Glutamatergic neuron (in vitro differentiated cells): ENCODE measurements around the gene POMT1. TPM values are rescaled to one million over a fixed set of nuclear protein-coding genes. Genes with fewer than 3 reads are reported as not detected.
"Not testable (repeated sequence)": the region's sequence is repeated elsewhere in the genome, so short reads cannot be mapped to it uniquely, and the experiment has no call there.

ENCODE experiments used
- DNase-seq: peaks from one replicate; pipeline ENCODE4 v3.0.0; 2022
- H3K27ac Mint-ChIP-seq: one replicate; pipeline ENCODE4 v1.8.0; 2020; ENCODE audit warnings: mild to moderate bottlenecking, mixed read lengths, inconsistent platforms; ENCODE audit not compliant: unreplicated experiment
- H3K27me3 Mint-ChIP-seq: one replicate; pipeline ENCODE4 v1.8.0; 2020; ENCODE audit warnings: mild to moderate bottlenecking, moderate library complexity, mixed read lengths, inconsistent platforms; ENCODE audit not compliant: unreplicated experiment
- H3K36me3 Mint-ChIP-seq: one replicate; pipeline ENCODE4 v1.8.0; 2020; ENCODE audit warnings: mild to moderate bottlenecking, mixed read lengths, inconsistent platforms; ENCODE audit not compliant: unreplicated experiment
- H3K4me1 Mint-ChIP-seq: one replicate; pipeline ENCODE4 v1.8.0; 2020; ENCODE audit warnings: mild to moderate bottlenecking, low read depth, mixed read lengths, inconsistent platforms; ENCODE audit not compliant: unreplicated experiment
- H3K4me3 Mint-ChIP-seq: one replicate; pipeline ENCODE4 v1.8.0; 2020; ENCODE audit warnings: mild to moderate bottlenecking, mixed read lengths, inconsistent platforms; ENCODE audit not compliant: unreplicated experiment
- H3K9me3 Mint-ChIP-seq: one replicate; pipeline ENCODE4 v1.8.0; 2020; ENCODE audit warnings: mild to moderate bottlenecking, moderate library complexity, mixed read lengths, inconsistent platforms; ENCODE audit not compliant: unreplicated experiment
- total RNA-seq: library from RNA; stranded (reverse); fragmentation: NEBNext Ultra II Directional; extraction: Animal tissue kit (Norgen Biotek cat#: 25700); gene quantifications from one replicate; pipeline ENCODE4 v1.2.1, GENCODE V29; 2021; ENCODE audit not compliant: unreplicated experiment
- TF ChIP-seq, protein P1 (sequence below): fragments of 200-600 bp; sonication (generic); IDR thresholded peaks from one replicate; pipeline ENCODE4 v1.5.0; 2021; ENCODE audit not compliant: partially characterized antibody, unreplicated experiment

Gene POMT1
- total RNA-seq, 1 donor from 2014 or later = 108 TPM

DNA sequence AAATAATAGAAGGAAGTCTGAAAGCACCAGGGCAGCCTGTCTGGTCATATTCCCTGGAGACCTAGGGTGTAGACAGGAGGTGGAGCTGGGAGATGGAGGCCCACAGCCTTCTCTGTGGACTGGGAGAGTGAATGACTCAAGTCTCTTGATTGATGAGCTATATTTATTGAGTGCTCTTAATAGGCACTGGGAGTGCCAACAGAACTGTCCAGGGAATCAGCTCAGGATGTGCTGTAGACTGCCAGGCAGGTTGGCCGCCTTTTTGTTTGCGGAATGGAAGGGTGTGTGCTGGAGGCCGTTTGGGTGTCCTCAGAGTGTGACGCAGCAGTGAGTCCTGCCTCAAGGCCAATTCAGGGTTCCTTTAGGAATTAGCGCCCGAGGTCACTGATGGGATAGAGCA, 33.4 kb upstream of the POMT1 start:
- Mint-ChIP-seq H3K36me3 (peaks cover 11% of the 10 kb centered on the region), H3K27ac (peak overlapping the region; percentile 77), H3K27me3 (peaks cover 12% of the 10 kb centered on the region)

DNA sequence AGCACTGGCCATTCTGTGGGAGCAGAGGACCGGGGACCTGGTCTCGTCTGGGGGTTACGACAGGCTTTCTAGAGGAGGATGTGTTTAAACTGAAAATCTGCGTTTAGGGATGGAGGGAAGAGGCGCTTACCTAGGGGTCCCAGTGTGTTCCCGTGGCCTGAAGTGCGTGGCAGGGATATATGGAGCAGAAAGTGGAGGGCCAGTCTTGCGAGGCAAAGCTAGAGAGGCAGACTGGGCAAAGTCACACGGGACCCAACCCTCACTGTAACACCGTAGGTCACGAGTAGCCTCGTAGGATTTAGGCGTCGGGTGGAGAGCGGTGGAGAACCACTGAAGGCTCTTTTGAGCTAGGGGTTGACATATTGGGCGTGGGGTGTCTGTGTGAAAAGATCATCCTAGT, 32.8 kb upstream of the POMT1 start:
- DNase-seq = no peak
- TF ChIP-seq, protein P1, sequence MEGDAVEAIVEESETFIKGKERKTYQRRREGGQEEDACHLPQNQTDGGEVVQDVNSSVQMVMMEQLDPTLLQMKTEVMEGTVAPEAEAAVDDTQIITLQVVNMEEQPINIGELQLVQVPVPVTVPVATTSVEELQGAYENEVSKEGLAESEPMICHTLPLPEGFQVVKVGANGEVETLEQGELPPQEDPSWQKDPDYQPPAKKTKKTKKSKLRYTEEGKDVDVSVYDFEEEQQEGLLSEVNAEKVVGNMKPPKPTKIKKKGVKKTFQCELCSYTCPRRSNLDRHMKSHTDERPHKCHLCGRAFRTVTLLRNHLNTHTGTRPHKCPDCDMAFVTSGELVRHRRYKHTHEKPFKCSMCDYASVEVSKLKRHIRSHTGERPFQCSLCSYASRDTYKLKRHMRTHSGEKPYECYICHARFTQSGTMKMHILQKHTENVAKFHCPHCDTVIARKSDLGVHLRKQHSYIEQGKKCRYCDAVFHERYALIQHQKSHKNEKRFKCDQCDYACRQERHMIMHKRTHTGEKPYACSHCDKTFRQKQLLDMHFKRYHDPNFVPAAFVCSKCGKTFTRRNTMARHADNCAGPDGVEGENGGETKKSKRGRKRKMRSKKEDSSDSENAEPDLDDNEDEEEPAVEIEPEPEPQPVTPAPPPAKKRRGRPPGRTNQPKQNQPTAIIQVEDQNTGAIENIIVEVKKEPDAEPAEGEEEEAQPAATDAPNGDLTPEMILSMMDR = no peak
- Mint-ChIP-seq H3K27me3 (peaks cover 17% of the 10 kb centered on the region), H3K36me3 (peaks cover 11% of the 10 kb centered on the region), H3K9me3 (peaks cover 15% of the 10 kb centered on the region), H3K4me1 (peaks cover 12% of the 10 kb centered on the region), H3K27ac (peak overlapping the region; percentile 62), H3K4me3 (peak overlapping the region; percentile 26)

More for the DNA sequence above, 33.4 kb upstream of the POMT1 start:
- peaks cover 12% of the 10 kb centered on the region for H3K4me1 Mint-ChIP-seq
- TF ChIP-seq, protein P1 = no peak
- no peak overlapping the region for H3K4me3 Mint-ChIP-seq
- no peak for DNase-seq
- H3K9me3 Mint-ChIP-seq = peaks cover 11% of the 10 kb centered on the region

DNA sequence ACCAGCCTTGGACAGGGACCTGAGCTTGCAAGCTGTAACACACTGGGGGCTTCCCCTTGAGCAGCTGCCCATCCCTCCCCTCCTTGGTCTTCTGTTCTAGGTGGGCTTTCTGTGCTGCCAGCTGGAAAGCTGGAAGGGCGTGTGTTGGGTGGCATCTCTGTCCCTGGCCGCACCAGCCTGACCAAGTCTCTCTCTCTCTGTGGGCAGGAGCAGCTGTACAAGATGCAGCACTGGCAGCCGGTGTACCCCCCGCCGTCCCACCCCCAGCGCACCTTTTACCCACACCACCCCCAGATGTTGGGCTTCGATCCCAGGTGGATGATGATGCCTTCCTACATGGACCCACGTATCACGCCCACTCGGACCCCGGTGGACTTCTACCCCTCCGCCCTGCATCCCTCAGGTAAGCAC, 32.1 kb upstream of the POMT1 start:
- Mint-ChIP-seq H3K27me3 (peaks cover 17% of the 10 kb centered on the region), H3K9me3 (peaks cover 15% of the 10 kb centered on the region), H3K27ac (no peak overlapping the region), H3K4me3 (no peak overlapping the region), H3K4me1 (peaks cover 9% of the 10 kb centered on the region), H3K36me3 (peaks cover 5% of the 10 kb centered on the region)
- no peak for DNase-seq
- TF ChIP-seq, protein P1 = no peak

DNA sequence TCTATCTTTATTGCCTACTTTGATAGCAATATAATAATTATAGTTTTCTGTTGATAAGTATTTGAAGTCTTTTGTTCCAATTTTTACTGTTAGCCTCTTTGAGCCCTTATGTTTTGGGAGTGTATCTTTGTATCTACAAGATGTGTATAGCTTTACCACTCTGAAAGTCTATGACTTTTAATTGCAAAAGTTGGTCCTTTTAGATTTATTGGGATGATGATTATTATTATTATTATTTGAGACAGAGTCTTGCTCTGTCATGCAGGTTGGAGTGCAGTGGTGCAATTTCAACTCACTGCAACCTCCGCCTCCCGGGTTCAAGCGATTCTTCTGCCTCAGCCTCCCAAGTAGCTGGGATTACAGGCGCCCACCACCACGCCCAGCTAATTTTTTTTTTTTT, 30.6 kb upstream of the POMT1 start:
- H3K4me1 Mint-ChIP-seq, DNase-seq, H3K27ac Mint-ChIP-seq, H3K36me3 Mint-ChIP-seq, H3K4me3 Mint-ChIP-seq: not testable (repeated sequence)
- peaks cover 17% of the 10 kb centered on the region for H3K27me3 Mint-ChIP-seq
- H3K9me3 Mint-ChIP-seq = peaks cover 13% of the 10 kb centered on the region

DNA sequence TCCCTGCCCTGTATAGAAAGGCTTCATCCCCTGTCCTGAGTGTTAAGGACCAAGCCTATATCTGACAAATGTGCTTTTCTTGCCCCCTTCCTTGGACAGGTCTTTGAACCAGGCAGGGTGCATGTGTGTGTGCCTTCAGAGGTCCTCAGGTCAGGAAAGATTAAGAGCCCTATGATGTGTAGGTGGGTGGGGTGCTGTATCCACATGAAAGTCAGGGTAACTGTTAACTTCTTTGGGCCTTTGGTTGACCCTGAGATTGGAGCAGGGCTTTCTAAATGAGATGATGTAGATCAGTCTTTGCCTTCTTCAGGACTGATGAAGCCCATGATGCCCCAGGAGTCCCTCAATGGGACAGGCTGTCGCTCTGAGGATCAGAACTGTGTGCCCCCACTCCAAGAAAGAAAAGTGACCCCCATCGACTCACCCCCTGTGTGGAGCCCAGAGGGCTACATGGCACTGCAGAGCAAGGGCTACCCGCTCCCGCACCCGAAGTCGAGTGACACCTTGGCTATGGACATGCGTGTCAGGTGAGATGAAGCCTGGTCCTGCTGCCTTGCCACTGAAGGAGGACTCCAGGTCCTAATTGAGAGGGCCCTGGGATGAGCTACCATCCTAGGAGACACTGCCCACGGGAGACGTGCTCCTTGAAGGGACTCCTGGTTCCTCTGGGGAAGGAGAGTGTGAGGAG, 29.4 kb upstream of the POMT1 start:
- H3K36me3 Mint-ChIP-seq = peaks cover 5% of the 10 kb centered on the region
- H3K27ac Mint-ChIP-seq = peak overlapping the region; percentile 31
- TF ChIP-seq, protein P1 = no peak

More for the DNA sequence above, 29.4 kb upstream of the POMT1 start:
- H3K9me3 Mint-ChIP-seq = peaks cover 16% of the 10 kb centered on the region
- H3K4me1 Mint-ChIP-seq = peaks cover 7% of the 10 kb centered on the region
- no peak overlapping the region for H3K4me3 Mint-ChIP-seq
- peaks cover 19% of the 10 kb centered on the region for H3K27me3 Mint-ChIP-seq
- DNase-seq = no peak
